ENCODE data around the gene HLA-DQB1. TPM values are rescaled to one million over a fixed set of nuclear protein-coding genes. Genes with fewer than 3 reads are reported as not detected.

HLA-DQB1 gene
- total and polyA plus RNA-seq, 2 donors (not counting 3 experiments of a cell fraction or from before 2014, with no cell fraction given): not detected

- no peak for FAIRE-seq
- H4K20me1 ChIP-seq (replicated peaks; ENCODE audit: control insufficient read depth, extremely low read depth, insufficient read depth, low read length): no peaks in the 10 kb centered on the region
- intact Hi-C loops (cut with micrococcal nuclease): no loop called here
- H3K27ac ChIP-seq (ENCODE audit: insufficient read depth, low read depth, low read length): no peak overlapping the region
- ChIA-PET POLR2A (no interaction called here), CTCF (no interaction called here)
- no peaks in the 10 kb centered on the region for H3K4me1 ChIP-seq (ENCODE audit: control insufficient read depth, extremely low read depth, insufficient read depth, low read length)
- no TSS peak for BruUV-seq (replicated peaks)
- no peak overlapping the region for H3K4me3 ChIP-seq (replicated peaks in 1 of 3; ENCODE audit: insufficient read depth in 1 of 3, low read depth in 1 of 3, low read length in 3 of 3)
- no peaks in the 10 kb centered on the region for H3K36me3 ChIP-seq (ENCODE audit: control insufficient read depth in 2 of 2, extremely low read depth in 1 of 2, insufficient read depth in 2 of 2, low read length in 2 of 2)
- TF ChIP-seq MAX (IDR thresholded peaks at IDR 0.05; ENCODE audit: insufficient read depth, insufficient read length): no peak
- no peak for TF ChIP-seq POLR2A (IDR thresholded peaks at IDR 0.05; ENCODE audit: low read depth, low read length)
- no peak for TF ChIP-seq POLR2AphosphoS5 (IDR thresholded peaks at IDR 0.05; ENCODE audit: insufficient read depth, low read depth, low read length)
- TF ChIP-seq FOS (IDR thresholded peaks at IDR 0.05; ENCODE audit: borderline replicate concordance, insufficient read depth, low read length): no peak
- no peak for TF ChIP-seq MYC (IDR thresholded peaks at IDR 0.05; ENCODE audit: low read depth, low read length)
- no peak for TF ChIP-seq CTCF (IDR thresholded peaks at IDR 0.05; ENCODE audit: extremely low read depth in 1 of 2, insufficient read depth in 1 of 2, low read depth in 1 of 2, low read length in 2 of 2)
- TF ChIP-seq JUN (IDR thresholded peaks at IDR 0.05; ENCODE audit: borderline replicate concordance, insufficient read depth, insufficient read length, low read depth): no peak
- TF ChIP-seq GATA2 (IDR thresholded peaks at IDR 0.05; ENCODE audit: insufficient read depth, insufficient read length, low read depth, low read length): no peak
- TF ChIP-seq EZH2 (IDR thresholded peaks at IDR 0.05; ENCODE audit: borderline replicate concordance, low read depth, low read length, severe bottlenecking): no peak
- H3K9me1 ChIP-seq (replicated peaks; ENCODE audit: control insufficient read depth, extremely low read depth, insufficient read depth, low read length): no peaks in the 10 kb centered on the region
- no peak for DNase-seq (ENCODE audit: low read depth, low spot score)
- no peak overlapping the region for H2AFZ ChIP-seq (ENCODE audit: low read depth, low read length)
- no peaks in the 10 kb centered on the region for H3K79me2 ChIP-seq (ENCODE audit: control insufficient read depth, insufficient read depth, low read length)
- H3K27me3 ChIP-seq (ENCODE audit: control insufficient read depth in 2 of 2, insufficient read depth in 2 of 2, low read length in 2 of 2): no peaks in the 10 kb centered on the region
- H3K9me3 ChIP-seq (replicated peaks; ENCODE audit: control insufficient read depth, insufficient read depth, low read length): no peaks in the 10 kb centered on the region
- H3K4me2 ChIP-seq (ENCODE audit: insufficient read depth, low read length): no peak overlapping the region
- no peak overlapping the region for H3K9ac ChIP-seq (replicated peaks; ENCODE audit: extremely low read depth, insufficient read depth, low read length)
- dilution Hi-C loops (cut with MboI; ENCODE audit: extremely low pct_ligation_motif_present, low sequenced_read_pairs): no loop called here
Observed at GRCh38 chr6:32655203-32655710, 11.2 kb downstream of the HLA-DQB1 start.
